ENCODE measurements around the gene MGRN1. TPM values are rescaled to one million over a fixed set of nuclear protein-coding genes. Genes with fewer than 3 reads are reported as not detected.

The MGRN1 gene
- total and polyA plus RNA-seq, 4 donors = 29.5 to 113 (median 68.9) TPM

DNA sequence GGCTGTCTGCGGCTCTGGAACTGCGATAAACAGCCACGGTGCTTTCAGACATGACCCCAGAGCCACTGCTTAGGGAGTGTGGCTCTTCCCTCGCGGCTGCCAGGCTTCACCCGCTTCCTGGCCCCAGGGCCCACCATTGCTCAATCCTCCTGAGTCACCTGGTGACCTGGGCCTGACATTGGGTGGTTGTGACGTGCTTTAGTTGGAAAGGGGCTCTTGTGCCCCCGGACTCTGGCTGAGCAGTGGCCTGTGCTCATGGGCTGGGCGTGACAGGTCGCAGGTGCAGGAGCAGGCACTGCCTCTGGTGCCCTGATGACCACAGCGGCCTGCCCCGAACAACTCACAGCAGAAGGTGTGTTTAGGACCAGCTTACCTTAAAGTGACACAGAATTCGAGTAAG is 60.1 kb downstream of the MGRN1 start:
- Histone ChIP-seq H3K36me3 (ENCODE audit: control insufficient read depth, insufficient read depth, low read length) (peaks cover 100% of the 10 kb centered on the region), H3K9me3 (ENCODE audit: control insufficient read depth, insufficient read depth, low read length) (no peaks in the 10 kb centered on the region), H3K4me3 (ENCODE audit: low read depth, low read length) (no peak overlapping the region), H3K27me3 (ENCODE audit: control insufficient read depth, insufficient read depth, low read length) (no peaks in the 10 kb centered on the region), H3K27ac (ENCODE audit: low read depth, low read length) (no peak overlapping the region), H3K4me1 (ENCODE audit: control insufficient read depth, insufficient read depth, low read length) (peaks cover 6% of the 10 kb centered on the region)
- no peak for DNase-seq (ENCODE audit: low read depth in 4 of 6, low spot score in 6 of 6)
- 95% methylated on average over 13 of the region's 13 CpGs for WGBS (ENCODE audit: insufficient coverage)

DNA sequence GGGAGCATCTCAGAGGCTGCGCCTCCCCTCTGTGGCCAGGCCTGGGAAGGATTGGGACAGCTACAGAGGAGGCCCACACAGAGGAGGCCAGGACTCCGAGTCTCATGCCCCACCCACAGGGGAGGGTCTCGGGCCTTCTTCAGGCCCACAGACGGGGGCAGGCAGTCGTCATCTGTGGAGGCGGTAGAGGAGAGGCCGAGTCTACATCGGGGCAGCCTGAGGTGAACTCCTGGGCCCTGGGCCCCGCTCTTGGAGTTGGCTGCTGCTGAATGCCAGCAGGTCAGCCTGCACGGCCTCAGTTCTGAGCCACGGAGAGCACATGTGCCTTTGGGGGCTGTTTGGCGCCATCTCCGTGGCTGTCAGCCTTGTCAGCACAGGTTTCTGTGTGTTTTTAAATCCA is 60.7 kb downstream of the MGRN1 start:
- WGBS (ENCODE audit: insufficient coverage) = 84% methylated on average over 13 of the region's 13 CpGs
- DNase-seq (ENCODE audit: low read depth in 4 of 6, low spot score in 6 of 6) = no peak
- H3K27ac ChIP-seq (ENCODE audit: low read depth, low read length) = no peak overlapping the region

DNA sequence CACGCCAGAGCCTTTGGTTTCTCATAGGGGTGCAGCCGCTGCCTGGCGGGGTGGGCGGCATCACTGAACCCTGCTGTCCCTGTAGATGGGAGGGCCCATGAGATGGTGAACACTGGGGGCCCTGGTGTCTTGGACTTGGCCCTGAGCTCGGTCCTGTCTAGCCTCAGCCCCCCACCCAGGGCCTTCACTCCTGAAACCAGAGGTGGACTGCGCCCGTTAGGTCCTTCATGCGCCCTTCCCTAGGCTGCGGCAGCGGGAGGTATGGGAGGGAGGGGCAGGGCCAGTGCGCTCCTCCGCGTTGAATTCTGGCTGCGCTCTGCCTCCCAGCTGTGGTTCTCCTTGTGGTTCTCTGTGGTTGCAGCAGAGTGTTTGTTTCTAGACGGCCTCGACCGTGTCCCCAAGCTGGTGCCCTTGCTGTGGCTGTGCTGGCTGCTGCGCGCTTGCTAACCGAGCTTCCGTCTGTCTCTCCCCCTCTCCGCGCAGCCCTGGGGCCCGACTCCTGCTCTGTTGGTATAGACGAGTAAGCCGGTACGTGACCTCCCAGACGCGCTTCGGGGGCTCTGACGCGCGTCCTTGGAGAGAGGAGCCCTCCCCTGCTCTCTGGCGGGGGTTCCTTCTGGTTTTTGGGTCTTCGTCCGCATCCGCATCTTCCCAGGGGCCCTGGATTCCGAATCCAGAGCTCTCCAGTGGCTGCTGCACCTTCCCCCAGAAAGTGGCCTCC is 61.3 kb downstream of the MGRN1 start:
- Histone ChIP-seq H3K27me3 (ENCODE audit: control insufficient read depth, insufficient read depth, low read length) (no peaks in the 10 kb centered on the region), H3K4me3 (ENCODE audit: low read depth, low read length) (no peak overlapping the region), H3K4me1 (ENCODE audit: control insufficient read depth, insufficient read depth, low read length) (peaks cover 6% of the 10 kb centered on the region), H3K27ac (ENCODE audit: low read depth, low read length) (no peak overlapping the region), H3K36me3 (ENCODE audit: control insufficient read depth, insufficient read depth, low read length) (peaks cover 99% of the 10 kb centered on the region), H3K9me3 (ENCODE audit: control insufficient read depth, insufficient read depth, low read length) (no peaks in the 10 kb centered on the region)
- WGBS (ENCODE audit: insufficient coverage) = 95% methylated on average over 36 of the region's 38 CpGs
- no peak for DNase-seq (ENCODE audit: low read depth in 4 of 6, low spot score in 6 of 6)

More for the DNA sequence above, 60.7 kb downstream of the MGRN1 start:
- Histone ChIP-seq H3K9me3 (ENCODE audit: control insufficient read depth, insufficient read depth, low read length) (no peaks in the 10 kb centered on the region), H3K27me3 (ENCODE audit: control insufficient read depth, insufficient read depth, low read length) (no peaks in the 10 kb centered on the region), H3K4me1 (ENCODE audit: control insufficient read depth, insufficient read depth, low read length) (peaks cover 6% of the 10 kb centered on the region), H3K4me3 (ENCODE audit: low read depth, low read length) (no peak overlapping the region), H3K36me3 (ENCODE audit: control insufficient read depth, insufficient read depth, low read length) (peaks cover 100% of the 10 kb centered on the region)

DNA sequence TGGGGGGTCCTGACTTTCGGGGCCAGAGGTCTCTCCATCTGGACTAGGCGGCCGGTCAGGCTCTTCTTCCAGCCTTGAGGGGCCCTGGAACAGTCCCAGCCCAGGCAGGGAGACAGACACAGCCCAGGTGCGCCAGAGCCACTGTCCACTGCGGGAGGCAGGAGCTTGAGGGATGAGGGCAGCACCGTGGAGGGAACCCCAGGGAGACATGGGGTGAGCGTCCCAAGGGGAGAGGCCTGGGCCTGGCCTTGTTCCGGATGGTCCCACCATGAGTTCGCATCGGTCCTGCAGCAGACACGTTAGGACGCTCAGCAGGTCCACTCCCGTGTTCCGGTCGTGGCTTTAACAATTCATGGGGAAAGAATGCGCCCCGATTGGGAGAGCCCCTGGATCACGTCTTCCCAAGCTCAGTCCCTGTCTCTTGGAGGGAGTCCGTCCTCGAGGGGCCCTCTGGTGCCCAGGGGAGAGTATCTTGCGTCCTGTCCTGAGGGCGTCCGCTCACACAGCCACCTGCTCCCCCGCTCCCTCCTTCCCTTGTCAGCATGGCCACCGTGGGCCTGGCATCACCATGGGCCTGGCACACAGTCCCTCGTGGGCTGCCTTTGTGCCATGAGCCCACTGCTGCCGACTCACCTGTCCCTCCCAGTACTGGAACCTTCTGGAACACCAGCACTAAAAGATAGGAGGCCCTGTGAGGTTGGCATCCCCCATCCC is 62.0 kb downstream of the MGRN1 start:
- Histone ChIP-seq H3K36me3 (ENCODE audit: control insufficient read depth, insufficient read depth, low read length) (peaks cover 99% of the 10 kb centered on the region), H3K27ac (ENCODE audit: low read depth, low read length) (no peak overlapping the region), H3K9me3 (ENCODE audit: control insufficient read depth, insufficient read depth, low read length) (no peaks in the 10 kb centered on the region), H3K27me3 (ENCODE audit: control insufficient read depth, insufficient read depth, low read length) (no peaks in the 10 kb centered on the region), H3K4me1 (ENCODE audit: control insufficient read depth, insufficient read depth, low read length) (peaks cover 9% of the 10 kb centered on the region), H3K4me3 (ENCODE audit: low read depth, low read length) (no peak overlapping the region)
- DNase-seq (ENCODE audit: low read depth in 4 of 6, low spot score in 6 of 6) = no peak
- 88% methylated on average over 27 of the region's 27 CpGs for WGBS (ENCODE audit: insufficient coverage)

DNA sequence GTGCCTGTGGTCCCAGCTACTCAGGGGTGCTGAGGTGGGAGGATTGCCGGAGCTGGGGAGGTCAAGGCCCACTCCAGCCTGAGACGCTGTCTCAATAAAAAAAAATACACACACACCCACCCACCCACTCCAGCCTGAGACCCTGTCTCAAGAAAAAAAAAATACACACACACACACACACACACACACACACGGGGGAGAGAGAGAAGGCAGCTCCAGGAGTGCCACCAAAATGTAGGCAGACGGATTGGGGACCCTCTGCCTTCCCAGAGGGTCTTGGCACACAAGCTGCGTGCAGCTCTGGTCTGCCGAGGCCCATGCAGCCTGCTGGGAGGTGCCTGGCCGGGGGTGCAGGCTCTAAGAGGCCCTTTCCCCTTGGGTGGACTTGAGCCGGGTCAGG is 62.8 kb downstream of the MGRN1 start:
- DNase-seq (ENCODE audit: low read depth in 4 of 6, low spot score in 6 of 6) = no peak
- Histone ChIP-seq H3K9me3 (ENCODE audit: control insufficient read depth, insufficient read depth, low read length) (no peaks in the 10 kb centered on the region), H3K4me1 (ENCODE audit: control insufficient read depth, insufficient read depth, low read length) (peaks cover 15% of the 10 kb centered on the region), H3K27me3 (ENCODE audit: control insufficient read depth, insufficient read depth, low read length) (no peaks in the 10 kb centered on the region), H3K4me3 (ENCODE audit: low read depth, low read length) (no peak overlapping the region), H3K36me3 (ENCODE audit: control insufficient read depth, insufficient read depth, low read length) (peaks cover 99% of the 10 kb centered on the region), H3K27ac (ENCODE audit: low read depth, low read length) (no peak overlapping the region)
- 84% methylated on average over 5 of the region's 8 CpGs for WGBS (ENCODE audit: insufficient coverage)

DNA sequence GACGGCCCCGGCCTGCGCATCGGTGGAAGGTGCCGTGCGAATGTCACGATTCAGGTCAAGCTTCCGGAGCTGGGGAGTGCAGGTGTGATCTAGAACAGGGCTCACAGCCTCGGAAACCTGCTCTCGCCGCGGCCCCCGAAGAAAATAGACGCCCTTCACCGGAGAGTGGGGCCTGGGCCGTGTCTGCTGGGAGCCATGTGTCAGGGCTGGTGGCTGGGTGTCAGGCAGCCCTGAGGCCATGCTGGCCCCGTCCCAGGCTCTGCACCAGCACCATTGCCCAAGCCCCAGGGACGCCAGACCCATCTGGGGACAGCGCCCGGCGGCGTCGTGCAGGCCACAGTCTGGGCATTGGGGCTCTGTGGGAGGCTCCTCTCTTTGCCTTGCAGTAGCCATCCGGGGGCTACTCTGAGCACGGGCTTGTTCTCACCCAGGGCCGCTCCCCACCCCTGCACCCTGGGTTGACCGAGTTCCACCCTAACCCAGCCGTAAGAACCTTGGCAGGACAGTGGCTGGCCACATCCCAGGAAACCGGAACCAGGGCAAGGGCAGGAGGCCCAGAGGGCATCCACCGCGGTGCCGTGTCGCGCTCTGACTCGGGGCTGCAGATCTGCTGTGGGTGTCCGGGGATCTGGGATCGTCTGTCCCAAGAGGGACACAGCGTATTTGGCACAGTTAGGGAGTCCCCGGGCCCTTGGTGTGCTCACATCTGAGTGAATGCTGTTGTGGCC is 63.5 kb downstream of the MGRN1 start:
- 96% methylated on average over 39 of the region's 39 CpGs for WGBS (ENCODE audit: insufficient coverage)
- Histone ChIP-seq H3K4me3 (ENCODE audit: low read depth, low read length) (no peak overlapping the region), H3K27ac (ENCODE audit: low read depth, low read length) (no peak overlapping the region), H3K36me3 (ENCODE audit: control insufficient read depth, insufficient read depth, low read length) (peaks cover 93% of the 10 kb centered on the region), H3K27me3 (ENCODE audit: control insufficient read depth, insufficient read depth, low read length) (no peaks in the 10 kb centered on the region), H3K4me1 (ENCODE audit: control insufficient read depth, insufficient read depth, low read length) (peaks cover 17% of the 10 kb centered on the region), H3K9me3 (ENCODE audit: control insufficient read depth, insufficient read depth, low read length) (no peaks in the 10 kb centered on the region)
- no peak for DNase-seq (ENCODE audit: low read depth in 4 of 6, low spot score in 6 of 6)

DNA sequence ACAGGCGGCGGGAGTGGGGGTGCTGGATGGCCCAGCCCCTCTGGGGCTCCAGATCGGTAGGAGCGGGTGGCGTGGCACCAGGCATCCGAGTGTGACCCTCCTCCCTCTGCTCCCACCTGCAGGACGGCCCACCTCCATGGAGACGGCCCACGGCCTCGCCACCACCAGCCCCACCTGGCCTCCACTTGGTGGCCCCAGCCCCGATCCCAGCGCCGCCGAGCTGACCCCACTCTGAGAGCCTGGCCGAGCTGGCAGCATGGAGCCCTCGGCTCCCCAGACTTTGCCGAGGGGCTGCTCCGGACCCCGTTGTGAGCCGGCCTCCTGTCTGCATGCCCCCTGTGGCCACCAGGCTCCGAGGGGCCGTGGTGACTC is 64.0 kb downstream of the MGRN1 start:
- 92% methylated on average over 22 of the region's 22 CpGs for WGBS (ENCODE audit: insufficient coverage)
- no peak overlapping the region for H3K4me3 ChIP-seq (ENCODE audit: low read depth, low read length)
- H3K36me3 ChIP-seq (ENCODE audit: control insufficient read depth, insufficient read depth, low read length) = peaks cover 87% of the 10 kb centered on the region
- H3K9me3 ChIP-seq (ENCODE audit: control insufficient read depth, insufficient read depth, low read length) = no peaks in the 10 kb centered on the region
- no peak for DNase-seq (ENCODE audit: low read depth in 4 of 6, low spot score in 6 of 6)
- no peaks in the 10 kb centered on the region for H3K27me3 ChIP-seq (ENCODE audit: control insufficient read depth, insufficient read depth, low read length)
- peaks cover 19% of the 10 kb centered on the region for H3K4me1 ChIP-seq (ENCODE audit: control insufficient read depth, insufficient read depth, low read length)
- H3K27ac ChIP-seq (ENCODE audit: low read depth, low read length) = no peak overlapping the region

DNA sequence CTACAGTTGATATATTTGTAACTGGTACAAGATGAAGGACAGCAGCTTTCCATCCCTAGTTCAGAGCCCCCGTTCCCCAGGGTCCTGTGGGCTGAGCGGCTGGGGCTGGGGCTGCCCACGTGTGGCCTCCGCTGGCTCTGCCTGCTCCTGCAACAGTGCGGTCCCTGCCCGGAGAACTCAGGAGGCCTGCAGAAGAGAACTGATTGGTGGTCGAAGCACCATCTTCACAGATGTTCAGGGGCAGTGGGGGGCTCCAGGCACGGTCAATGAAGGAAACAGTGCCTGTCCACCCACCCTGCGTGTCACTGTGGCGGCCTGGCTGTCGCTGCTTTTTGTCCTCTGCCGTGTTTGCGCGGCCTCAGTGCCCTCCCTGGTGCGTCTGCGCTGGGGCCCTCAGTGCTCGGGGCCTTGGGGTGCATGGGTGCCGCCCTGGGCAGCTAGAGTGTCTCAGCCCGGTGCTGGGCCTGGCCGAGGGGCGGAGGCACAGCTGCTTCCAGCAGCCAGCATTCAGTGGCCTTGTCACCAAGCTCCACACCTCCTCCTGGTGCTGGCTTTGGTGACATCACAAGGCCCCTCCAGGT is 64.6 kb downstream of the MGRN1 start:
- DNase-seq (ENCODE audit: low read depth in 4 of 6, low spot score in 6 of 6) = no peak
- peaks cover 82% of the 10 kb centered on the region for H3K36me3 ChIP-seq (ENCODE audit: control insufficient read depth, insufficient read depth, low read length)
- no peaks in the 10 kb centered on the region for H3K27me3 ChIP-seq (ENCODE audit: control insufficient read depth, insufficient read depth, low read length)
- peaks cover 19% of the 10 kb centered on the region for H3K4me1 ChIP-seq (ENCODE audit: control insufficient read depth, insufficient read depth, low read length)
- WGBS (ENCODE audit: insufficient coverage) = 91% methylated on average over 21 of the region's 21 CpGs
- no peaks in the 10 kb centered on the region for H3K9me3 ChIP-seq (ENCODE audit: control insufficient read depth, insufficient read depth, low read length)
- H3K27ac ChIP-seq (ENCODE audit: low read depth, low read length) = no peak overlapping the region
- no peak overlapping the region for H3K4me3 ChIP-seq (ENCODE audit: low read depth, low read length)

DNA sequence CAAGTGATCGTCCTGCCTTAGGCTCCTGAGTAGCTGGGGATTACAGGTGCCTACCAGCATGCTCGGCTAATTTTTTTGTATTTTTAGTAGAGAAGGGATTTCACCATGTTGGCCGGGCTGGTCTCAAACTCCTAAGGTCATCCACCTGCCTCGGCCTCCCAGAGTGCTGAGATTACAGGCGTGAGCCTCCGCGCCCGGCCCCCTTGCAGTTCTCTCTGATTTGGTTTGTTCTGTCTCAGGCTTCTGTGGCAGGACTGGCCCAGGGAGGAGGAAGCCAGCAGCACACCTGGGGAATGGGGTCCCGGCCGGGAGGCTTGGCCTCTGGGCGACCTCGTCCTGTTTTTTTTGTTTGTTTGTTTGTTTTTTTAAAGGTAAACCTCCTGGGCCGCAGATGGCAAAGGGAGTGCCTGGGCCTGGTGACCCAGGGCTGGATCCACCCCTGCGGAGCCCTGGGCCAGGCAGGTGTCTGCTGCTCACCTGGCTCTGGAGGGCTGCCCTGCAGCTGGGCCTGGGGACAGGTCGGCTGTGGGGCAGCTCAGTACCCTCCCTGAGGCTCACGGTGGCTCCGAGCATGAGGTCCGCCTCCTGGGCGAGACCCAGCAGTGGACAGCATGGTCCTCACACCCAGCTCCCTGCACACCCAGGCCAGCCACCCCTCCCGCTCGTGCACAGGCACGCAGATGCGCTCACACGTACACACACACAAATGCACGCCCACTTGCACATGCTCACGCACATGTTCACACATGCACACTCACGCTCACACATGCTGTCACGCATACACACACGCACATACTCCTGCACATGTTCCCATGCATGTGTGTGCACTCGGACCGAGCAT is 65.5 kb downstream of the MGRN1 start:
- 91% methylated on average over 25 of the region's 31 CpGs for WGBS (ENCODE audit: insufficient coverage)
- H3K36me3 ChIP-seq (ENCODE audit: control insufficient read depth, insufficient read depth, low read length) = peaks cover 79% of the 10 kb centered on the region
- no peaks in the 10 kb centered on the region for H3K9me3 ChIP-seq (ENCODE audit: control insufficient read depth, insufficient read depth, low read length)
- H3K27me3 ChIP-seq (ENCODE audit: control insufficient read depth, insufficient read depth, low read length) = no peaks in the 10 kb centered on the region
- no peak for DNase-seq (ENCODE audit: low read depth in 4 of 6, low spot score in 6 of 6)
- H3K4me1 ChIP-seq (ENCODE audit: control insufficient read depth, insufficient read depth, low read length) = peaks cover 27% of the 10 kb centered on the region
- H3K27ac ChIP-seq (ENCODE audit: low read depth, low read length) = no peak overlapping the region
- H3K4me3 ChIP-seq (ENCODE audit: low read depth, low read length) = no peak overlapping the region
